ENCODE results near the gene ARHGAP10. TPM values are rescaled to one million over a fixed set of nuclear protein-coding genes. Genes with fewer than 3 reads are reported as not detected.

The ARHGAP10 gene
- polyA plus RNA-seq, 3 donors, result 9.0 to 33.5 (median 22.7) TPM

DNA sequence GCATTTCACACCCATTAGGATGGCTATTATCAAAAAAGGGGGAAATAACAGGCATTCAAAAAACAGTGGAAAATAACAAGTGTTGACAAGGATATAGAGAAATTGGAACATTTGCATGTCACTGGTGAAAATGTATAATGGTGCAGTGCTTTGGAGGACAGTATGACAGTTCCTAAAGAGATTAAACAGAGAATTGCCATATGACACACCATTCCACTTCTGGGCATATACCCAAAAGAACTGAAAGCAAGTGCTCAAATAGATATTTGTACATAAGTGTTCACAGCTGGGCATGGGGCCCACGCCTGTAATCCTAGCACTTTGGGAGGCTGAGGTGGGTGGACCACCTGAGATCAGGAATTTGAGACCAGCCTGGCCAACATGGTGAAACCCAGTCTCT is 362.3 kb downstream of the ARHGAP10 start:
- 91 to 100% (median 94%) methylated on average over 1 of the region's 1 CpG for WGBS, 3 donors
- no peak overlapping the region for H3K27ac ChIP-seq (ENCODE audit: low read depth, low read length)

DNA sequence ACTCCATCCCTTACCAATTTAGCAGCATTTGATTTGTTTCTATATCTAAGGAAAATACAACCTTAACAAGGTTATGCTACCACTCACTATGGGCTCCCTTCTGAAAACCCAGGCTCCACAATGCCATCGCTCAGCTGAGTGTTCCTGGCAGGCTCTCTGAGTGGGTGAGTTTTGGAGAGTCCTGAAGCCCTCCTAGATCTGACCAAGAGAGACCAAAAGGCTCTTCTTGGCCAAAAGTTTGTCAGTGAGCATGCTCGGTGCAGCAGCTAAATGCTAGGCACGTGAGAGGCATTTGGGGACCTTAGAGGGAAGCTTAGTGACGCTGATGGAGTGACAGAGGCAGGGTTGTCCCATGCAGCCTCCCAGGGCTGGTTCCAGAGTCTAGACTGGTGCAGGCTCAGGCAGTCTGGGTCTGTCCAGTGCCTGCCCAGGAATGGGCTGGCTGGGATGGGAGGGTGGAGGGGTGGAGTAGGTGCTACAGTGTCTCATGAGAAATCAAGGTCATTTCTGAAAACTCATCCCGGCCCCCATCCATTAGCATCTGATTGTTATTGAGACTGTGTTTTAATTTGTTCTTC is 363.5 kb downstream of the ARHGAP10 start:
- WGBS, 3 donors, result 93 to 100% (median 97%) methylated on average over 5 of the region's 5 CpGs
- no peak overlapping the region for H3K27ac ChIP-seq (ENCODE audit: low read depth, low read length)

DNA sequence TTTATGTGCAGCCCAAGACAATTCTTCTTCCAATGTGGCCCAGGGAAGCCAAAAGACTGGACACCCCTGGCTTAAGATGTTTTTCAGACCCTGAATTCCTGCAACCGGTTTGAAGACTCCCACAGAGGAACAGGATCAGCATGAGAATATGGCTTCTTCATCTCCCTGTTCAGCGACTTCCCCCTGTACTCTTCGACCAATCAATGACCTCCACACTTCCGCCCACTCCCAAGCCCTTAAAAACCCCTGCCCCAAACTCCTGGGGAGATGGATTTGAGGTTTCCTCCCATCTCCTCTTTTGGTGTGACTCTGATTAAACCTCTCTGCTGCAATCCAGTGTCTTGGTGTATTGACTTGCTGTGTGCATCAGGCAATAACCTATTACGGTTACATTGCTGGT is 365.9 kb downstream of the ARHGAP10 start:
- WGBS, 3 donors, result 94 to 97% (median 94%) methylated on average over 5 of the region's 5 CpGs
- no peak overlapping the region for H3K27ac ChIP-seq (ENCODE audit: low read depth, low read length)

DNA sequence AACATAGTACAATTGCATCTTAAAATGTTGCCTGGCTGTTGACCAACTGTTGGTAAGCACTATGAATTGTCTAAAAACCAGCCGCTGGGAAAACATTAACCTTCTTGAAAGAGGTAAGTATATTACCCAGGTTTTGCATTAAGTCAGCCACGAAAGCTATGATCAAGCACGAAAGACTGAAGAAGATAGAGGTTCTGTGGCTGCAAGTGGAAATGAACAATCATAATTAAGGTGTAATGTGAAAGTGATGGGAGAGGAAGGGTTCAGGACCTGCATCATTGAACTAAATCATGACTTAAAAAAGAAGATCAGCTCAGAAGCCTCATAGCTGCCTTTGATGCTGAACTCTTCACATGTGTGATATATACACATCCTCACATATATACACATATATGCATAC is 369.3 kb downstream of the ARHGAP10 start:
- 63 to 96% (median 92%) methylated on average over 3 of the region's 3 CpGs for WGBS, 3 donors
- H3K27ac ChIP-seq (ENCODE audit: low read depth, low read length), result no peak overlapping the region

GRCh38 chr4:148101790-148102189 is 369.9 kb downstream of the ARHGAP10 start:
- H3K27ac ChIP-seq (ENCODE audit: low read depth, low read length), result no peak overlapping the region
- 56 to 82% (median 71%) methylated on average over 4 of the region's 4 CpGs for WGBS, 3 donors

DNA sequence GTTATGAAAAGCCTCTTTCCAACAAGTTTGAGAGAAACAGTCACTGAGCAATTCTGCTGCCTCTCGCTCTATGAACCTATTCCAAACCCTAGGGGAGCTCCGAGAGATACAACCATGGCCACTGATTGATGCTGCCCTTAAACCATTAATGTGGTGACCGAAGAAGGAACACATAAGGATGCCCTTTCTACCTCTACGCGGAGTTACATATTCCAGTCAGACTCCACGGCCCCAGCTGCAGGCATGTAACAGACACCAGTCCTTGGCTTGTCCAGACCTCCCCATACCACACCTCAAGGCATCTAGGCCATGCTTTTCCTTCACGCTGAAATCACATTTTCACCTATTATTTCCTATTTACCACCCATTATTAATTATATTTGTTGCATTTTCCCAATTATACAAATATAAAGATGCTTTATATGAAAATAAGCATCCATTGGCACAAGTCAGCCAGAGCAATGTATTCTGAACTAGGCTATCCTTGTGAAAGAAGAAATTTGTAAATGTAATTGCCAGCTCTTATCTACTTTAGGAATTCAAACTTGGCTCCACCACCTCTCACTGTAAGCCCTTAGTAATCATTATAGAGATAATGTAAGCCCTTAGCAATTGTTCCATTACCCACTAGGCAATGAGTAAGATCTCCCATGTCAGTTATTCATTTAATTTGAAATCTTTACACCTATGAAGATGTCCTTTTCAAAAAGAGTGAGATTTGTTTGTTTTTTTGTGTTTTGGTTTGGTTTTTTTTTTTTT is 371.9 kb downstream of the ARHGAP10 start:
- no peak overlapping the region for H3K27ac ChIP-seq (ENCODE audit: low read depth, low read length)
- WGBS, 3 donors, result 92 to 96% (median 94%) methylated on average over 7 of the region's 7 CpGs

DNA sequence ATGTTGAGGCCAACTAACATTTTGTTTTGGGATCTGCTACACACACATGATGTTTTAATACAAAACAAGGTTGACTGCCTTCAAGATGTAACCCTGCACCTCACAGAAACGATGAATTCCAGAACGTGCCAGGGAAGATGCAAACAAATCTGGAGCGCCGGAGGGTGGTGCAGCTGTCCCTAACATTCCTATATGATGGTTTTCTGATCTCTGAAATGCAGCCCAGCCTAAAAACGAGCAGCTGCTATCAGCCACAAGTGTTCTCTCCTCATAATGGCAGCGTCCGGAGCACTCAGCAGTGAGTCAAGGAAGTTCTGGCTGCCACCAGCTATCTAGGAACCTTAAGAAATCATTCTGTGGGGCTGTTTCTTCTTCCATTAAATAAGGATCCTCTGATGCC is 376.9 kb downstream of the ARHGAP10 start:
- no peak overlapping the region for H3K27ac ChIP-seq (ENCODE audit: low read depth, low read length)
- 88 to 95% (median 93%) methylated on average over 7 of the region's 7 CpGs for WGBS, 3 donors

- 78 to 92% (median 87%) methylated on average over 3 of the region's 3 CpGs for WGBS, 3 donors
- no peak overlapping the region for H3K27ac ChIP-seq (ENCODE audit: low read depth, low read length)
These were observed 377.3 kb downstream of the ARHGAP10 start for GRCh38 chr4:148109216-148109615.

DNA sequence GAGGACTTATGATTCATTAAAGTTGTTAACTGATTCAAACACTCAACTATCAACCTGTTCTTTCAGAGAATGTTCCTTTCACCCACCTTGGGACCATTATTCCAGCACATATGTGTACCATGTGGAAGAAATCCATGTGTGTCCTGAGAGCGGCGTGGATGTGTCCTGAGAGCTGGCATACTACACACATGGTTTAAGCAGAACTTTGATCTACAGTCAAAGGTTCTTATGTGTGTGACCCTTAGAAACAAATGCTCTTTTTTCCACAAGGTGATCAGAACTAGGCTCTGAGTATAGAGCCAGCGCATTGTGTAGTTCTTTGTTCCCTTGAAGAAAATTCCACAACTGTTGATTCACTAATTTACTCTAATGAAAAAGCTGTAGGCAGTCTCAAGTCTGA is 378.3 kb downstream of the ARHGAP10 start:
- H3K27ac ChIP-seq (ENCODE audit: low read depth, low read length), result no peak overlapping the region
- 95 to 98% (median 95%) methylated on average over 3 of the region's 3 CpGs for WGBS, 3 donors

DNA sequence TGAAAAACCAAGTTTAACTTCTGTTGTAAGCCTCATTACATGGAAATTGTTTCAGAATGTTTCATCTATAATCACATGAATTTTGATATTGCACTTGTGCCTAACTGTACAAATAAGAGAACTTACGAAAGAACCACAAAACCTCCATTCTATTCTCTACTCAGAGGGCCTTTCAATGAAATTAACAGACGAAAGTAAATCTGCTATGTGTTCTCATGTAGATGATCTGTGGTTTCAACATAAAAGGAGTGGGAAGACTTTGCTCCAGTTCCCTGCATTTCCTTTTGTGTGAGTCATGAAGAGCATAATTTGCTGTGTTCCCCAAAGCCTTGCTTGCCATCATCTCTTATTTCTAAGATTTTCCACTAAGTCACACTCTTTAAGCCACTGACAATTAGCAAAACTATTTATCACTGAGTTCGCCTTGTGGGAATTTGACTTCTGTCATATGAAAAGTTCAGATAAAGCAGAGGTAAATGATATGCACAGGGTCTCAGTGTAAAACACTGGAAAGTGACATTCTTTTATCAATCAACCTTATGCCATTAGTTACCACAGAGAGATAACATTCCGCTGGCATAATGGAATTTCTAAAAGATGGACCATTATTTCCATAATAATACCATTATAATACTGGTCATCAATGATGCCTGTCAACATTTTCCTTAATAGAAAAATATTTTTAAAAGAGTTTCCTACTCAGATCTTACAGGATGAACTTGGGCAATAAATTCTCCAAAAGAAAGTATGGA is 380.5 kb downstream of the ARHGAP10 start:
- 70 to 86% (median 71%) methylated on average over 4 of the region's 4 CpGs for WGBS, 3 donors
- no peak overlapping the region for H3K27ac ChIP-seq (ENCODE audit: low read depth, low read length)

DNA sequence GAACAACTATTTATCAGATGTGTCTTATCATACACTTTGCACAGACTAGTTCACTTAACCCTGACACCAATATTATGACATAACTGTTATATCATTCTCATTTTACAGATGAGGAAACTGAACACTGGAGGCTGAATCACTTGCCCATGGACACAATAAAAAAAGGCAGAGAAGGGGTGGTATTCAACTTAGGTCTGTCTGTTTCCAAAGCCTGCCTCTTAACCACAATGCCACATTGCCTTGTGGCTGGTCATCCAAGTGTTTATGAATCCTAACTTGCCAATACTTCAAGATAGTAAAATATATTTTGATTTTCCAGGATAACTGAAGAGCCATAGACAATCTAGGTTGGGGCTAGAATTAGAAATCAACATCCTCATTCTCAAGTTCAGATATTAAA is 382.5 kb downstream of the ARHGAP10 start:
- no peak overlapping the region for H3K27ac ChIP-seq (ENCODE audit: low read depth, low read length)

DNA sequence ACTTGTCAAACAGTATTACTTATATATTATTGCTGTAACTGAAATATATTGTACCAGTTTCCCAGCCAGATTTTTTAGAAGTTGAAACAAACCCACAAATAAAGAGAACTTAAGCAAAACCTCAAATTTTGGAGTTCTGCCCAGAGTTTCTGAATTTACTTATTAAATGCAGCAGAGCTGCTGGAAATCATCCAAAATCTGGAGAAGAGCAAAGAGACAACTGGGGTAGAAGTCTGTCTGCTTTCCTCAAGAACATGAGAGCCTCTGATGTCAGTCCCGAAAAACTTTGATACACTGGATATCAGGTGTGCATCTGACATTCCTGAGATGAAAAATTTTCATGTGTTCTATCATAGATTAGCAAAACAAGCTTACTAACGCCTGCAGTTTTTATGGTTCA is 384.4 kb downstream of the ARHGAP10 start:
- WGBS, 3 donors, result 50 to 58% (median 50%) methylated on average over 2 of the region's 2 CpGs
- no peak overlapping the region for H3K27ac ChIP-seq (ENCODE audit: low read depth, low read length)

GRCh38 chr4:148116969-148117368 is 385.1 kb downstream of the ARHGAP10 start:
- WGBS, 3 donors, result 96 to 100% (median 96%) methylated on average over 4 of the region's 4 CpGs
- H3K27ac ChIP-seq (ENCODE audit: low read depth, low read length), result no peak overlapping the region

GRCh38 chr4:148118179-148118578 is 386.3 kb downstream of the ARHGAP10 start:
- WGBS, 3 donors, result 88 to 95% (median 94%) methylated on average over 4 of the region's 4 CpGs
- H3K27ac ChIP-seq (ENCODE audit: low read depth, low read length), result no peak overlapping the region

GRCh38 chr4:148118633-148119032 is 386.7 kb downstream of the ARHGAP10 start:
- 86 to 90% (median 88%) methylated on average over 3 of the region's 3 CpGs for WGBS, 3 donors
- no peak overlapping the region for H3K27ac ChIP-seq (ENCODE audit: low read depth, low read length)

GRCh38 chr4:148120216-148120615 is 388.3 kb downstream of the ARHGAP10 start:
- 93 to 96% (median 93%) methylated on average over 3 of the region's 3 CpGs for WGBS, 3 donors
- no peak overlapping the region for H3K27ac ChIP-seq (ENCODE audit: low read depth, low read length)
